HK-2 (cell line): ENCODE measurements around the gene SLC39A13.

ENCODE experiments used
- DNase-seq: peaks from one replicate; pipeline ENCODE4 v3.0.0-alpha.2; 2018; ENCODE audit not compliant: unreplicated experiment

The SLC39A13 gene

DNA sequence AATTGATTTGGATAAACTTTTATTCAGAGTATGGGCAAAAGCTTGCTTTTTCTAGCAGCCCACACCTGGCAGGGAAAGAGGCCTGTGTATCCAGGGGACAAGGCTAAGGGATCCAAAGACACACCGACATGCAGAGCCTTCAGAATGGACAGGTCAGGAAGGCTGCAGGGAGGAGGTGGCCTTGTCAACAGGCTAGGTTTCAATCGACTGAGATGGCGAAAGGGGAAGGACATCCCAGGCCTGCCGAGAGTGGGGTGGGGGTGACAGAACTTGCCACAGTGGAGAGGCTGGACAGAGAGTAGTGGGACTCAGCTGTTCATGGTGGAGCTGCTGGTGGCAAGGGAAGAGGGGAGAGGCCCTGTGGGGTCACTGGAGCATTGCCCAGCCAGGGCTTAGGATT lies 5.3 kb upstream of the SLC39A13 start:
- no peak for DNase-seq

DNA sequence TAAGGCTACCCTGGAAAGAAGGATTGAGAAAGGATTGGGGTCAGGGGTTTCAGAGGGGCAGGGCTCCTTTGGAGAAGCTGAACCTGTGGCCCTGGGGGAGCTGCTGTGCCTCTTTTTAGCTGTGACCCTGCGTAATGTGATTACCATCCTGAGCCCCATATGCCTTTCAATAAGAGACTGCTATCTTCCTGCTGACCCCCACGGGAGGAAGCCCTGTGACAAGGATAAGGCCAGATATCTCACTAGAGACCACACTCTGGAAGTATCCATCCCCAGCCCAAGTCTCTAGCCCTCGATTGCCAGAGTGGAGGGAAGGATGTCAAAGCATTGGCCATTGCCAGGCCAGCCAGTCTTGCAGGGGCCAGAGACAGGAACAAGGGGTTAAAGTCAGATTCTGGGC lies 4.8 kb upstream of the SLC39A13 start:
- no peak for DNase-seq

DNA sequence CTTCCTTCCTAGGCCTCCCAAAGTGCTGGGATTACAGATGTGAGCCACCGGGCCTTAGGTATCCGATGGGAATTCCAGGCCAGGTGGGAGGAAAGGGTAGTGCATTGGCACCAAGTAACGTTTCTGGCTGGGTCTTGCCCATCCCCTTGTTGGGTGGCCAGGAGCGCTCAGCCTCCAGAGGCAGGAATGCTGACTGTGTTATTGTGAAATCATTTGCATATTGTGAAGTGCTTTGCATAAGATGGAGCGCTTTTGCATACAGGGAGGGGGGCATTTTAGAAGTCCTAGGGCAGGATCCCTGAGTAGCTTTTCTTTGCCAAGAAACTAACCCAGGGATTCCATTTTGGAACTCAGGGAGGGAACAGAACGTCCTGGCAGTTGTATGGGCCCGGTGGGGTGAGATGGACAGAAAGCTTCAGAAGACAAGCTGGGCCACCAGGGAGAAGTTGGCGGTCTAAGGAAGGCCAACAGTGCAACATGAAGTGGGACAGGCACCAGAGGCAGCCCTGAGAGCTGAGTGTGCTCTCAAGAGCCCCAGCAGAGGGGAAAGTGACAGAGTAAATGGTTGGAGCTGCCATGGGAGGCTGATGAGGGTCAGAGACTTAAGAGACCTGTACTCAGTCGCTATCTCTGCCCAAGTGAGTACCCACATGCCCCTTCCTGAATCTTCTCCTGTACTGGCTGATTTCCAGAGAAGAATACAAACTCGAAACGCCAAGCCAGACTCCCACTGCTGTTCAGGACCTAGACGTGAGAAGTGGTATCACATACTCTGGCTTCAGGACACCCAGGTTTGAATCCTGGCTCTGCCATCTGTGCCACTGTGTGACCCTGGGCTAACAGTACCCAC lies 1.3 kb upstream of the SLC39A13 start:
- DNase-seq, result no peak

DNA sequence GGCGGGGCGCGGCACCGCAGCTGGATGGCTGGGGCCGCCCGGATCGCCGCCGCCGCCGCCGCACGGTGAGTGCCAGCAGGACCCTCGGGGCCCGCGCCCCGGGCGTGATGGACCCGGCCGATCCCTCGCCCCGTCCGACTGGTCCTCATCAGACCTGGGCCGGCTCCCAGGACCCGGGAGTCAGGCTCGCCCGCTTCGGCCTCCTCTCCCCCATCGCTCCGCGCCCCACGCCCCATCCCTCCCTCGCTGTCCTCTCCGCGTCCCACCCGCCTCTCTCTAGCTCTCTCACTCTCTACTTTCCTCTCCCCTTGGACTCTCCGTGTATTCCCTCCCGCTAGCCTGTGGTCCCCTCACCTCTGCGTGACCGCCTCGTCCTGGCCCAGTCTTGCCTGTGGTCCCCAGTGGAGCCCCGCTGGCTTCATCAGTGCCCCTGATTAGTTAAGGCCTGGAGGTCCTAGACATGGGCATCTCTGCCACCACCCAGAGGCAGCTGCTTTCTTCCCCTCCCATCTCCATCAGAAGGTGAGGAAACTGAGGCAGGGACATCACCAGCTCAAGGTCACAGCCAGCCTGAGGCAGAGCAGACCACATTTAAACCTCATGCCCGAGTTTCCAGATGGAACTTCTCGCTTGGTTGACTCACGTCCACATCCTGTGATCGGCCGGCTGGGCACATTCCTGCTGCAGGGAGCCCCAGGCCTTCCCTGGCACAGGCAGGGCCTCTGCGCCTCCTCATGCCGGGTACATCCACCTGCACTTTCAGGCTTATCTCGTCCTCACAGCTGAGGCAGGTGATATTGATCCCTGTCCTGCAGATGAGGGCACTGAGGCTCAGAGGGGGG lies 429 bp downstream of the SLC39A13 start:
- peak; percentile 76 for DNase-seq

DNA sequence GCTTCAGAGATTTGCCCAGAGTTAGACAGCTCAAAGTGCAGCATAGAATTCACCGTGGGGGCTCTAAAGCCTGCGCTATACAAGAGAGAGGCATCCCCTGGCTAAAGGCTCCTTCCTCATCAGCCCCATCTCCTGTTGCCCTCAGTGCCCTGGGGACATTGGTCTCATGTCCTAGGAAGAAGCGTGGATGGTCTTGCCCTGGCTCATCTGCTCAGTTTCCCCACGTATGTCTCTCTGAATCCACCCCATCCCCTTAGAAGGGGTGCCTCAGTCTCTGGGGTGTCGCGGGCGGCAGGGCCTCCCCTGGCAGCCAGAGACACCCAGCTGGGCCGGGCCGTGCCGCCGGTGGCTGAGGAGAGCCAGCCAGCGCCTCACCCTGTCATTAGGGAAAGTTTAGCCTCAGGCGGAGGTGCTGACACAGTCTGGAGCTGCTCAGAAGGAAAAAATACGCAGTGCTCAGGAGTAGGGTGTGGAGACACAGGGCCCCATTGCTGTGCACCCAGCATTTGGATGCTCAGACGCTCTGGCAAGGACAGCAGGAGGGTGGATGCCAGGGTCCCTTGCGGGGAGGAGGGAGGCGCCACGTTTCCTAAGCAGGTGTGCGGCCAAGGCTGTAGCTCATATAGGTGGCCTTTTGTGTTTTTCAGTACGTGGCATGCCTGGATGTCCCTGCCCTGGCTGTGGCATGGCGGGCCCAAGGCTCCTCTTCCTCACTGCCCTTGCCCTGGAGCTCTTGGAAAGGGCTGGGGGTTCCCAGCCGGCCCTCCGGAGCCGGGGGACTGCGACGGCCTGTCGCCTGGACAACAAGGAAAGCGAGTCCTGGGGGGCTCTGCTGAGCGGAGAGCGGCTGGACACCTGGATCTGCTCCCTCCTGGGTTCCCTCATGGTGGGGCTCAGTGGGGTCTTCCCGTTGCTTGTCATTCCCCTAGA lies 1.3 kb downstream of the SLC39A13 start:
- DNase-seq, result no peak

DNA sequence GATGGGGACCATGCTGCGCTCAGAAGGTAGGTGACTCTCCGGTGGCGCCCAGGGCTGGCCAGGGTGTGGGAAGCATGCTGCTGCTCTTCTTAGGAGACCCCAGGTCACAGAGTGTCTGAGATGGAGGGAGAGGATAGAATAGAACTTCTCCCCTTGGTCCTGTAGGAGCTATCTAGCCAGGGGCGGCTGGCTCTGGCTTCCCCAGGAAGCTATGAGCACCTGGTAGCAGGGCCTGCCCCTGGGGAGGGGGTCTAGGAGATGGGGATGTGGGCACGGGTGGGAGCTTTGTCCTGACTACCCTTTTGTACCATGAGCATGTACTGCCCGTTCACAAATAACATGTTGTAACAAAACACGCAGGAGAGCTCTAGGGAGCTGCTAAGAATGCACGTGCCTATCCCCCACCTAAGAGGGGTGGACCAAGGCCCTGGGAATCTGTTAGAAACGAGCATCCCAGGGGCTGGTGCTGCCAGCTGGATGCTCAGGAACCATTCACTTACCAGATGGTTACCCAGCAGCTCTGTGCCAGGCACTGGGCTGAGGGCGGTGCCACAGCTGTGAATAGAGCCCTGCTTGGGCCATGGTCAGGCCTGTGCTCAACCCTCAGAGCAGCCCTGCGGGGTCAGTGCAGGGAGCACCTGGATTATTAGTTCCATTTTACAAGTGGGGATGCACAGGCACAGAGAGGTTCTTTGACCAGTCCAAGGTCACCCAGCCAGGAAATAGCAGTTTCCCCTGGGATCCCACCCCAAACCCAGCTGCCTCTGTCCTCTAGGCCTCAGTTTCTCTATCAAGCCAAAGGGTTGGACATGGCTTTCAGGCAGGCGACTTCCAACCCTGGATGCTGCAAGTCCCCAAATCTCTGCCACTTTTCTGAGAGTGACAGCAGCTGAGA lies 2.2 kb downstream of the SLC39A13 start:
- no peak for DNase-seq

DNA sequence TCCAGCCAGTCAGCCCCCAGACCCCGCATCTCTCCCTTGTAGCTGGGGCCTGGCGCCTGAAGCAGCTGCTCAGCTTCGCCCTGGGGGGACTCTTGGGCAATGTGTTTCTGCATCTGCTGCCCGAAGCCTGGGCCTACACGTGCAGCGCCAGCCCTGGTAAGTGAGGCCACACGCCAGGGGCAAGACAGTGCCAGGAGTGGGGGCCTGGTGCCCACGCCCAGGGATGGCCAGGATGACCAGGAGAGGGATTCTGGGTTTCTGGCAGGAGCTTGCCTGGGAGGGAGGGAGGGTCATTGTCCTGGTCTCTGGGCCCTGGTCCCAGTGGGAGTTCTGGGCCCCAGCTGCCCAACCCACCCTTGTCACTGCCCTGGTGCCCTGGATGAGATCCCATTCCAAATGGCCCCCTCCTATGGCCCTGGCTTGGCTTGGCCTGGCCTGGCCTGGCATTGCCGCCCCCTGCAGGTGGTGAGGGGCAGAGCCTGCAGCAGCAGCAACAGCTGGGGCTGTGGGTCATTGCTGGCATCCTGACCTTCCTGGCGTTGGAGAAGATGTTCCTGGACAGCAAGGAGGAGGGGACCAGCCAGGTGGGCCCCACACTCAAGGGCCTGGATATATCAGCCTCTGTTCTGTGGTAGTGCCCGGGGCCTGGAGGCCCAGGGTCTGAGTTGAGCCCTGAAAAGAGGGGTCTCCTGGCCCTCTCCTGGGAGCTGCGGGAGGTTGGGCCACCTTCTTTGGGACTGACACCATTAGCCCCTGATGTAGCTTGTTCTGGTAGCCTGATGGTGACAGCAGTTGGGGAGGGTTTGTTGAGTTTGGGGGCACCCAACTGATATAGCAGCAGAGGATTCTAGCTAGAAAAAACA lies 3.7 kb downstream of the SLC39A13 start:
- no peak for DNase-seq

DNA sequence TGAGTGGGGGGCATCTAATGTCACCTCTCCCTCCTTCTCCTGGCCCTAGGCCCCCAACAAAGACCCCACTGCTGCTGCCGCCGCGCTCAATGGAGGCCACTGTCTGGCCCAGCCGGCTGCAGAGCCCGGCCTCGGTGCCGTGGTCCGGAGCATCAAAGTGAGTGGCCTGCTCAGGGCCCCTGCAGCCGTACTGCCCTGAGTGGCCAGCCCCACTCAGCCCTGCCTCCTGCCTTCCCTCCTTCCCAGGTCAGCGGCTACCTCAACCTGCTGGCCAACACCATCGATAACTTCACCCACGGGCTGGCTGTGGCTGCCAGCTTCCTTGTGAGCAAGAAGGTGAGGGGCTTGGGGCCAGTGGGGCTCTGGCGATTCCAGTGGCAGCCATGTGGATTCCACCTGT lies 5.0 kb downstream of the SLC39A13 start:
- DNase-seq, result no peak

DNA sequence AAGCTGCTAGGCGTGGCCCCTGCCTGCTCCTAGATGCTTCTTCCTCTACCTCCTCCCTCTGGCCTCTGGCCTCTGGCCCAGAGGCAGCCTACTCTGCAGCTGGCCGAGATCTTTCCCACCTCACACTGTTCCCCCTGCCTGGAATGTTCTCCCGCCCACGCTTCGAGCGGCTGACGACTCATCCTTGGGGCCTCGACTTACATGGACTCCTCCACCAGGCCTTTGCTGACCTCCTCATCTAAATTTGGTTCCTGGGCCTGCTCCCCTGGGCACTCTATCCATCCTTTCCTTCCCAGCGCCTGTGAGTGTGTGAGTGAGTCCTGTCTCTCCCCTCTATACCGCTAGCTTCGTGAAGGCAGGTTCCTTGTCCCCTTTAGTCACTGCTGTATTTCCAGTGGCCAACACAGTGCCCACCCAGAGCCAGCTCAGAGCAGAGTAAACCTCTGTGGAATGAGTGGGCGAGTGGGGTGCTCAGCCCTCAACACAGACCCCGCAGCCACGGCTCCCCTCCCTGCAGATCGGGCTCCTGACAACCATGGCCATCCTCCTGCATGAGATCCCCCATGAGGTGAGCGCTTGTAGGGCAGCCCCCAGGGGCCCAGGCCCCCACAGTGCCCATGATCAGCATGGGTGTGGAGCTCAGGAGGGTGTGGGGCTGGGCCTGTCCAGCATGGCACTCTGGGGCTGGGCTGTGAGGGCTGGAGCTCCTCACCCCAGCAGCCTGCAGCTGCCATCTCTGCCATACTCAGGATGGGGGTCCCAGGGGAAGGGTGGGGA lies 5.7 kb downstream of the SLC39A13 start:
- no peak for DNase-seq

DNA sequence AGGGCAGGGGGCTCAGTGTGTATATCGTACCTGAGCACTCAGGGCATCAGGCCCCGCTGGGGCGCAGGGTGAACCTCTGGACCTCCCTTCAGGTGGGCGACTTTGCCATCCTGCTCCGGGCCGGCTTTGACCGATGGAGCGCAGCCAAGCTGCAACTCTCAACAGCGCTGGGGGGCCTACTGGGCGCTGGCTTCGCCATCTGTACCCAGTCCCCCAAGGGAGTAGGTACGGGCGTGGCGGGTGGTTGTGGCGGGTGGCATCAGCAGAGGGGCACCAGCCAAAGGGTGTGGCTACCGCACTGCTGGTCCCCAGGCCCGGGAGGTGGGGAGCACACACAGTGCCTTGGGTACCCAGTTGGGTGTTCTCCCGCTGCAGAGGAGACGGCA lies 6.3 kb downstream of the SLC39A13 start:
- no peak for DNase-seq

DNA sequence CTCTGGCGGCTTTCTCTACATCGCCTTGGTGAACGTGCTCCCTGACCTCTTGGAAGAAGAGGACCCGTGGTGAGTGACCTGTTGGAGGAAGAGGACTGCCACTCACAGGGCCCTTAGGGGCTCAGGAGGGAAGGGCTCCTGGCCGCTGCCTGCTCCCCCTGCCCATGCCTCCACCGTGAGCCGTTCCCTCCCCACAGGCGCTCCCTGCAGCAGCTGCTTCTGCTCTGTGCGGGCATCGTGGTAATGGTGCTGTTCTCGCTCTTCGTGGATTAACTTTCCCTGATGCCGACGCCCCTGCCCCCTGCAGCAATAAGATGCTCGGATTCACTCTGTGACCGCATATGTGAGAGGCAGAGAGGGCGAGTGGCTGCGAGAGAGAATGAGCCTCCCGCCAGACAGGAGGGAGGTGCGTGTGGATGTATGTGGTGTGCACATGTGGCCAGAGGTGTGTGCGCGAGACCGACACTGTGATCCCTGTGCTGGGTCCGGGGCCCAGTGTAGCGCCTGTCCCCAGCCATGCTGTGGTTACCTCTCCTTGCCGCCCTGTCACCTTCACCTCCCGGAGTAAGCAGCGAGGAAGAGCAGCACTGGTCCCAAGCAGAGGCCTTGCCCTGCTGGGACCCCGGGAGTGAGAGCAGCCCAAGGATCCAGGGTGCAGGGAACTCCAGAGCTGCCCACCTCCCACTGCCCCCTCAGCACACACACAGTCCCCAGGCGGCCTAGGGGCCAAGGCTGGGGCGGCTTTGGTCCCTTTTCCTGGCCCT lies 6.9 kb downstream of the SLC39A13 start:
- DNase-seq, result no peak

DNA sequence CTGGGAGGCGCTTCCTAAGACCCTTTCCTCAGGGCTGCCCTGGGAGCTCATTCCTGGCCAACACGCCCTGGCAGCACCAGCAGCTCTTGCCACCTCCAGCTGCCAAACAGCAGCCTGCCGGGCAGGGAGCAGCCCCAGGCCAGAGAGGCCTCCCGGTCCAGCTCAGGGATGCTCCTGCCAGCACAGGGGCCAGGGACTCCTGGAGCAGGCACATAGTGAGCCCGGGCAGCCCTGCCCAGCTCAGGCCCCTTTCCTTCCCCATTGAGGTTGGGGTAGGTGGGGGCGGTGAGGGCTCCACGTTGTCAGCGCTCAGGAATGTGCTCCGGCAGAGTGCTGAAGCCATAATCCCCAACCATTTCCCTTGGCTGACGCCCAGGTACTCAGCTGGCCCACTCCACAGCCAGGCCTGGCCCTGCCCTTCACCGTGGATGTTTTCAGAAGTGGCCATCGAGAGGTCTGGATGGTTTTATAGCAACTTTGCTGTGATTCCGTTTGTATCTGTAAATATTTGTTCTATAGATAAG lies 7.6 kb downstream of the SLC39A13 start:
- peak; percentile 85 for DNase-seq

DNA sequence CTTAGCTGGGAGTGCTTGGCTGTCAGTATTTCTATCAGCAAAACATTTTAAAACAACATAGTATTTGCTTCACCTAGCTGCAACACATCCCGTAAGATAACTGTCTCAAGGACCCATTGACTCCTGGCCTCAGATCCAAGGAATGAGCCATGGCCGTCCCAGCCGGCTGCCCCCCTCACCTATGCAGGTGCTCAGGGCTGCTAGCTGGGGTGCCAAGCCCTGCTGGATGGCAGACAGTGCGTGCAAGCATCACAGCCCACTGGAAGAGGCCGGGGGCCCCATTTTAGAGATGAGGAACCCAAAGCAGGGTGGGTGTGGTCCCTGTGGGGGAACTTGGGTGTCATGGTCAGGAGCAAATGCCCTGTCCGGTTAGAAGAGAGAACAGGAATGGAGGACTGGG lies 9.3 kb downstream of the SLC39A13 start:
- no peak for DNase-seq

DNA sequence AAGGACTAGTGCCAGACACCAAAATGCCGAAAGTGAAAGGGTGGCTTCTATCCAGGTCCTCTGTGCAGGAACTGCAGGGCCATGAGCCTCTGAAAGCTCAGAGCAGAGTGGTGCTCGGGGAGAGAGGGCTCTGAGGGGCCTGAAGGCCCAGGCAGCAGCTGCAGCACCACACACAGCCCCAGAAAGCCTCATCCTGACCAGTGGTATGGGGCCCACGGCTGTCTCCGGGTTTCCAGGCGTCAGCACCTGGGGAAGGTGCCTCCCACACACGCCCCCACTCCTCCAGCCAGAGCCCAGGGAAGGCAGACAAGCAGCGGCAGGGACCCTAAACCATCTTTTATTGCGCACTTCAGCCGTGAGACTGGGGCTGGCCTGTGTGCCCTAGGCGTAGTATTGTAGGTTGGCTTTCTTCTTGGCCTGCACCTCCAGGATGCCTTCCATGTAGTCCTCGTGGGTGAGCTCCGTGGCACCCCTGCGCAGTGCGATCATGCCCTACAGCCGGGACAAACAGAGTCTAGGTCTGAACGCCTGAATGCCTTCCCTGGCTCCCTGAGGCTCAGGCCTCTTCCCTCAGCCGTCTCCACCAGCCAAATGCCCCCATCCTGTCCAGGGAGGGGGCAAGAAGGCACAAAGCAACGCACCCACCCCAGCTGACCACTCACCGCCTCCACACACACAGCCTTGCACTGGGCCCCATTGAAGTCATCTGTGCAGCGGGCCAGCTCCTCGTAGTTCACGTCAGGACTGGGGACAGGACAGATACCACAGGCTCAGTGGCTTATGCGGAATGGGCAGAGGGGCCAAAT lies 10.3 kb downstream of the SLC39A13 start:
- no peak for DNase-seq

DNA sequence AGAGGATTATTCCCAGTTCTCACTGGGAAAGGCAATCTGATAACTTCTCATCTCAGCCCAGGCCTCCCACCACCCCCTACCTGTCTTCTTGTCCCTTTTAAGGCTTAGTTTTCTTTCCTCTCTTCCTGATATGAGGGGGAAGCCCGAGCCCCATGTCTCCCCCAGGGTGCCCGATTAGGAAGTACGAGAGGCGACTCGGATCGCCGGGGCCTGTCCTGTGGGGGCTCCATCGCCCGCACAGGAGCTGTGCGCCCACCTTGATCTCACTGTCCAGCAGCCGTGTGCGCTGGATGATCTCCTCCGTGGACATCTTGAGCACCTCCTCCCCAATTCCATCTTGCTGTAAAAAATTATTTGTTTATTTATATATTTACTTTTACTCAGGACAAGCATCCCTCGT lies 17.2 kb downstream of the SLC39A13 start:
- DNase-seq, result no peak

DNA sequence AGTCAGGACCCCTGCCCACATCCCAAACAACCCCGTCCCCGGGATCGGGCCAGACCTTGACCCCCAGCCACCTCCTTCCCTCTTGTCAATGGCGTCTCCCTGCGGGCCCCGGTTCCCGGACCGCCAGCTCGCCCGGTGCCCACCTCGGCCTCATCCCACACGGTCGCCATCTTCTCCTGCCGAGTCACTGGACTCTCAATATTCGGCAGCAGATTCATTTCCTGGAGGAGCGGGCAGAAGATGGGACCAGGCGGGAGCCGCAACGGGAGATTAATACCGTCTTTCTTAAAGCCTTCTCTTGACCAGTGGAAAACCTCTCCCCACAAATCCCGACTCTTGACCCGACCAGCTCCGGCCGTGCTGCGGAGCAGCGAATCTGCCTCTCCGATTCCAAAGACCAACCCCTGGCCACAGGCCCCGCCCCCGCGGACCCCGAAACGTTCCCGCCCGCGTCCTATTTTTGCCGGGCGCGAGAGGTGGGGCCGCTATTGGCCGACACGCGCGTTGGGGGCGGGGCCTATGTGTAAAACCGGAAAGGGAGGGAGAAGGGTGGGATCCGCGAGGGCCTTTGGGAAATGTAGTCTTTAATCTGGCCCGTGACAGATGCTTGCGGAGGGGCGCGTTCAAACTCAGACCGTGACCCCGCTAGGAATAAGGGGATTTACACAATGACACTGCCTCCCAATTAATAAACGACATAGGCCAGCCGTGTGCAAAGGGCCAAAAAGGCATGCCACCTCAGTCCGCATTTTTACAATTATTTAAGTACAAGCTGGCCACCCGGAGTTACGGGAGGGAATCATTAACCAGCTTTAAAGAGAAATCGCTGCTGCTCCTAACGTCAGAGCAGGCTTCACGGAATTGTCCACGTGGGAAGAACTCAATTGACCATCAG lies 17.9 kb downstream of the SLC39A13 start, which contains the start of gene PSMC3:
PSMC3 (minus strand) TSS at position 378 of the 895 bp plus-strand sequence; CDS start at position 218, 160 bp downstream.
- DNase-seq, result peak; percentile 94
